ENCODE results near the gene SV2C. TPM values are rescaled to one million over a fixed set of nuclear protein-coding genes. Genes with fewer than 3 reads are reported as not detected.

Gene SV2C
- total RNA-seq, 1 experiment from 2014 or later, result not detected

DNA sequence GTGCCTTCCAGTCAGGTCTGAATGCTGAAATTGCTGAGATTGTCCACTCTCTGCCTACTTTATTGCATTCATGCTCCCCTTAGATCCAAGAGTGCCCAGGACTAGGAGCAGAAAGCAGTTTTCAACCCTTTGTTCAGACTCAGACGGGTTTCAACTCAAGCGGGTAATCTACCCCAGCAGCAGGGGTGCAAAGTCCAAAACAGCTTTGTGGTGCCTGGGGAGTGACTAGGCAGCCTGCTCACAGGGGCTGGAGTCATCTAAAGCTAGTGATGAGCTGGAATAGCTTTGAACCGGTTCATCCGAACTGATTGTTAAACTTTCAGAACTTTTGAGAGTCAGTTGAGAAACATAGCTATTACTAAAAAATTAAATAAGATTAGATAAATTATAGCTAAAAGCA lies 248.9 kb downstream of the SV2C start:
- Histone ChIP-seq H3K4me2 (ENCODE audit: low read length) (no peak overlapping the region), H3K9ac (ENCODE audit: low read length) (no peak overlapping the region), H3K79me2 (ENCODE audit: insufficient read depth, low read length) (no peaks in the 10 kb centered on the region), H3K27me3 (ENCODE audit: insufficient read depth, low read length) (no peaks in the 10 kb centered on the region), H3K4me1 (ENCODE audit: control insufficient read depth in 1 of 2, insufficient read depth in 2 of 2, low read length in 2 of 2) (no peaks in the 10 kb centered on the region), H3K27ac (ENCODE audit: low read depth, low read length) (no peak overlapping the region), H3K9me2 (ENCODE audit: insufficient read depth) (no peaks in the 10 kb centered on the region), H3K4me3 (replicated peaks in 1 of 2; ENCODE audit: low read depth in 1 of 2, low read length in 2 of 2) (no peak overlapping the region), H3K9me3 (ENCODE audit: control insufficient read depth in 1 of 2, insufficient read depth in 1 of 2, low read depth in 1 of 2, low read length in 2 of 2) (no peaks in the 10 kb centered on the region), H3K36me3 (ENCODE audit: control insufficient read depth in 1 of 2, insufficient read depth in 2 of 2, low read length in 2 of 2) (no peaks in the 10 kb centered on the region), H2AFZ (ENCODE audit: low read depth, low read length, poor library complexity, severe bottlenecking) (no peak overlapping the region), H4K20me1 (ENCODE audit: insufficient read depth) (no peaks in the 10 kb centered on the region)
- no TSS peak for BruUV-seq (replicated peaks)
- POLR2A ChIA-PET, result no interaction called here
- RAD21 ChIA-PET (ENCODE audit: low non-redundant PET in 1 of 2, low total read pairs in 2 of 2, uncharacterized antibody in 2 of 2, unreplicated experiment in 2 of 2), result no interaction called here
- CTCF ChIA-PET, result interaction anchor here (1.0 kb wide), 1 partner anchor 23 kb away, joined by 3 read pairs; no protein-coding TSS in a partner anchor
- intact Hi-C loops (cut with micrococcal nuclease), result no loop called here
- DNase-seq (ENCODE audit: low read depth, low spot score) (no peak), ATAC-seq (no peak)
- no peak for TF ChIP-seq SIN3A (IDR thresholded peaks at IDR 0.05; ENCODE audit: low read depth)

DNA sequence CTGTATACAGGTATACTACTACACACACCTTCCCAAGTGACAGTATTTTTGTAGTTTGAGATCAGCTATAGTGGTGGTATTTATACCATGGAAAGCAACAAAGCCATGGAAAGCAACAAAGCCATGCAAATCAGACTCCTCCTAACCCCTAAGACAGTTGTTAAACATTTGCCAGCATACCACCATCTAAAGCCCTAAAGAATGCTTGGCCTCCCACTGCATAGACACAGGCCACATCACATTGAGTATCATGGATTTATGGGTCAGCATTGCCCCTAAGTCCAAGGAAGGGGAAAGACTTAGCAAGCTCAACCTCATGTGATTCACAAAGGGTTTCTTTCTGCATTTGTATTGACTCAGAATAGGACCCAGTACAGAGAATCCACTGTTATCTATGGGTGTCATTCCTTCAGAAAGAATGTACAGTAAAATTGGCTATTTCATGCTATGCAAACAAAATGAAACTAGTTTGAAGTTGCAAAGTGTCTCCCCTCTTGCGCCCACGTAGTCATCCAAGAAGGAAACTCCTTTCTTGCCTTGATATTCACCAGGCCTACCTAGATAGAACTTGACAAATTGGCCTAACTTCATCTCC lies 249.5 kb downstream of the SV2C start:
- no peaks in the 10 kb centered on the region for H4K20me1 ChIP-seq (ENCODE audit: insufficient read depth)
- H2AFZ ChIP-seq (ENCODE audit: low read depth, low read length, poor library complexity, severe bottlenecking), result no peak overlapping the region
- BruUV-seq (replicated peaks), result no TSS peak
- H3K9me2 ChIP-seq (ENCODE audit: insufficient read depth), result no peaks in the 10 kb centered on the region
- CTCF ChIA-PET, result interaction anchor here (1.0 kb wide), 1 partner anchor 24 kb away, joined by 3 read pairs; no protein-coding TSS in a partner anchor
- no peak overlapping the region for H3K4me2 ChIP-seq (ENCODE audit: low read length)
- POLR2A ChIA-PET, result no interaction called here
- H3K9me3 ChIP-seq (ENCODE audit: control insufficient read depth in 1 of 2, insufficient read depth in 1 of 2, low read depth in 1 of 2, low read length in 2 of 2), result no peaks in the 10 kb centered on the region
- intact Hi-C loops (cut with micrococcal nuclease), result no loop called here
- no peak for ATAC-seq
- RAD21 ChIA-PET (ENCODE audit: low non-redundant PET in 1 of 2, low total read pairs in 2 of 2, uncharacterized antibody in 2 of 2, unreplicated experiment in 2 of 2), result no interaction called here
- no peaks in the 10 kb centered on the region for H3K27me3 ChIP-seq (ENCODE audit: insufficient read depth, low read length)
- no peak overlapping the region for H3K9ac ChIP-seq (ENCODE audit: low read length)
- H3K4me3 ChIP-seq (replicated peaks in 1 of 2; ENCODE audit: low read depth in 1 of 2, low read length in 2 of 2), result no peak overlapping the region
- DNase-seq (ENCODE audit: low read depth, low spot score), result no peak
- peaks cover 0 to 2% of the 10 kb centered on the region in 2 experiments; a peak in 2 of 4 replicates for H3K4me1 ChIP-seq (ENCODE audit: control insufficient read depth in 1 of 2, insufficient read depth in 2 of 2, low read length in 2 of 2)
- no peak overlapping the region for H3K27ac ChIP-seq (ENCODE audit: low read depth, low read length)
- no peaks in the 10 kb centered on the region for H3K36me3 ChIP-seq (ENCODE audit: control insufficient read depth in 1 of 2, insufficient read depth in 2 of 2, low read length in 2 of 2)
- H3K79me2 ChIP-seq (ENCODE audit: insufficient read depth, low read length), result no peaks in the 10 kb centered on the region
- TF ChIP-seq CBX3 (IDR thresholded peaks at IDR 0.05; ENCODE audit: low read depth) (no peak), FOSL1 (IDR thresholded peaks at IDR 0.05; ENCODE audit: low read depth) (no peak), ATF3 (IDR thresholded peaks at IDR 0.05) (no peak), TCF7L2 (IDR thresholded peaks at IDR 0.05; ENCODE audit: borderline replicate concordance, extremely low read depth, insufficient read depth, insufficient read length) (no peak), EGR1 (IDR thresholded peaks at IDR 0.05; ENCODE audit: low read depth) (no peak), CEBPB (IDR thresholded peaks at IDR 0.05; ENCODE audit: low read depth) (no peak), POLR2AphosphoS5 (IDR thresholded peaks at IDR 0.05; ENCODE audit: low read depth, low read length) (no peak), ZFX (IDR thresholded peaks at IDR 0.05) (no peak), SRF (IDR thresholded peaks at IDR 0.05; ENCODE audit: low read depth) (no peak), RAD21 (IDR thresholded peaks at IDR 0.05; ENCODE audit: low read depth) (no peak), EZH2 (IDR thresholded peaks at IDR 0.05) (no peak), JUND (IDR thresholded peaks at IDR 0.05) (no peak)
- TF ChIP-seq, protein P1, sequence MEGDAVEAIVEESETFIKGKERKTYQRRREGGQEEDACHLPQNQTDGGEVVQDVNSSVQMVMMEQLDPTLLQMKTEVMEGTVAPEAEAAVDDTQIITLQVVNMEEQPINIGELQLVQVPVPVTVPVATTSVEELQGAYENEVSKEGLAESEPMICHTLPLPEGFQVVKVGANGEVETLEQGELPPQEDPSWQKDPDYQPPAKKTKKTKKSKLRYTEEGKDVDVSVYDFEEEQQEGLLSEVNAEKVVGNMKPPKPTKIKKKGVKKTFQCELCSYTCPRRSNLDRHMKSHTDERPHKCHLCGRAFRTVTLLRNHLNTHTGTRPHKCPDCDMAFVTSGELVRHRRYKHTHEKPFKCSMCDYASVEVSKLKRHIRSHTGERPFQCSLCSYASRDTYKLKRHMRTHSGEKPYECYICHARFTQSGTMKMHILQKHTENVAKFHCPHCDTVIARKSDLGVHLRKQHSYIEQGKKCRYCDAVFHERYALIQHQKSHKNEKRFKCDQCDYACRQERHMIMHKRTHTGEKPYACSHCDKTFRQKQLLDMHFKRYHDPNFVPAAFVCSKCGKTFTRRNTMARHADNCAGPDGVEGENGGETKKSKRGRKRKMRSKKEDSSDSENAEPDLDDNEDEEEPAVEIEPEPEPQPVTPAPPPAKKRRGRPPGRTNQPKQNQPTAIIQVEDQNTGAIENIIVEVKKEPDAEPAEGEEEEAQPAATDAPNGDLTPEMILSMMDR (IDR thresholded peaks at IDR 0.05 in 2 of 3, conservative IDR thresholded peaks at IDR 0.05 in 1 of 3; ENCODE audit: borderline replicate concordance in 1 of 3, insufficient read depth in 1 of 3, low read depth in 2 of 3, low read length in 2 of 3), result no peak
- TF ChIP-seq, protein P2, sequence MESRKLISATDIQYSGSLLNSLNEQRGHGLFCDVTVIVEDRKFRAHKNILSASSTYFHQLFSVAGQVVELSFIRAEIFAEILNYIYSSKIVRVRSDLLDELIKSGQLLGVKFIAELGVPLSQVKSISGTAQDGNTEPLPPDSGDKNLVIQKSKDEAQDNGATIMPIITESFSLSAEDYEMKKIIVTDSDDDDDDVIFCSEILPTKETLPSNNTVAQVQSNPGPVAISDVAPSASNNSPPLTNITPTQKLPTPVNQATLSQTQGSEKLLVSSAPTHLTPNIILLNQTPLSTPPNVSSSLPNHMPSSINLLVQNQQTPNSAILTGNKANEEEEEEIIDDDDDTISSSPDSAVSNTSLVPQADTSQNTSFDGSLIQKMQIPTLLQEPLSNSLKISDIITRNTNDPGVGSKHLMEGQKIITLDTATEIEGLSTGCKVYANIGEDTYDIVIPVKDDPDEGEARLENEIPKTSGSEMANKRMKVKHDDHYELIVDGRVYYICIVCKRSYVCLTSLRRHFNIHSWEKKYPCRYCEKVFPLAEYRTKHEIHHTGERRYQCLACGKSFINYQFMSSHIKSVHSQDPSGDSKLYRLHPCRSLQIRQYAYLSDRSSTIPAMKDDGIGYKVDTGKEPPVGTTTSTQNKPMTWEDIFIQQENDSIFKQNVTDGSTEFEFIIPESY (IDR thresholded peaks at IDR 0.05; ENCODE audit: extremely low read depth, insufficient replicate concordance, low read length), result no peak

Data from HCT116 (cell line).